Ovary (tissue), 3 donors: Measurements from ENCODE around the gene ATAT1.

ENCODE experiments used
- POLR2A ChIP-seq: fragments of 450-650 bp; IDR thresholded peaks from one replicate; pipeline ENCODE4 v1.6.1; 2017; ENCODE audit warnings: antibody characterized with exemption, mild to moderate bottlenecking, moderate library complexity
- TF ChIP-seq, protein P1 (sequence below), 3 donors: fragments of 450-650 bp in 2 of 3; fragments of 200-600 bp in 1 of 3; IDR thresholded peaks; one replicate each; pipeline versions ENCODE4 v1.5.1 to v1.8.0; 2016 to 2022; ENCODE audit warnings: antibody characterized with exemption in 3 of 3, mild to moderate bottlenecking in 1 of 3
- donor health status: DM: no; HTN: no; CAD: no.

DNA sequence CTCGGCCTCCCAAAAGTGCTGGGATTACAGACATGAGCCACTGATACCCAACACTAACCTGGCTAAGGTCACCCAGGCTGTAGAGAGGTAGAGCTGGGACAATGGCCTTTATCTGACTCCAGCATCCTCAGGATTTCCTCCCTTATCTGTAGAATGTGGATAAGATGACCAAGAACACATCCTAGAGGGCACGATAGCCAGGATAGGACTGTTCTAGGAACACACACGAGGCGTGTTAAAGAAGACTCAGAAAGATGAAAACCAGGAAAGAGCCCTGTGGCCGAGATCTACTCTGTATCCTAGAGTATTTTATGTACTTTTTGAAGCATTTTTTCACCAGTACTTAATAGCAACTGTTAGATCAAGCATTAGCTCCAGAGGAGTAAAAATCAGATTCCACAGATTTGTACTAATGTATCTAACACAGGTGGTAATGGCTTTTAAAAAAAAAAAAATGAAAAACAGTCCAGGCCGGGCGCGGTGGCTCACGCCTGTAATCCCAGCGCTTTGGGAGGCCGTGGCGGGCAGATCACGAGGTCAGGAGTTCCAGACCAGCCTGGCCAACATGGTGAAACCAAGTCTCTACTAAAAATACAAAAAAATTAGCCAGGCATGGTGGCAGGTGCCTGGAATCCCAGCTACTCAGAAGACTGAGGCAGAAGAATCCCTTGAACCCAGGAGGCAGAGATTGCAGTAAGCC lies 26.9 kb upstream of the ATAT1 start:
- TF ChIP-seq, protein P1, sequence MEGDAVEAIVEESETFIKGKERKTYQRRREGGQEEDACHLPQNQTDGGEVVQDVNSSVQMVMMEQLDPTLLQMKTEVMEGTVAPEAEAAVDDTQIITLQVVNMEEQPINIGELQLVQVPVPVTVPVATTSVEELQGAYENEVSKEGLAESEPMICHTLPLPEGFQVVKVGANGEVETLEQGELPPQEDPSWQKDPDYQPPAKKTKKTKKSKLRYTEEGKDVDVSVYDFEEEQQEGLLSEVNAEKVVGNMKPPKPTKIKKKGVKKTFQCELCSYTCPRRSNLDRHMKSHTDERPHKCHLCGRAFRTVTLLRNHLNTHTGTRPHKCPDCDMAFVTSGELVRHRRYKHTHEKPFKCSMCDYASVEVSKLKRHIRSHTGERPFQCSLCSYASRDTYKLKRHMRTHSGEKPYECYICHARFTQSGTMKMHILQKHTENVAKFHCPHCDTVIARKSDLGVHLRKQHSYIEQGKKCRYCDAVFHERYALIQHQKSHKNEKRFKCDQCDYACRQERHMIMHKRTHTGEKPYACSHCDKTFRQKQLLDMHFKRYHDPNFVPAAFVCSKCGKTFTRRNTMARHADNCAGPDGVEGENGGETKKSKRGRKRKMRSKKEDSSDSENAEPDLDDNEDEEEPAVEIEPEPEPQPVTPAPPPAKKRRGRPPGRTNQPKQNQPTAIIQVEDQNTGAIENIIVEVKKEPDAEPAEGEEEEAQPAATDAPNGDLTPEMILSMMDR (IDR thresholded peaks at IDR 0.05) = no peak
- no peak for TF ChIP-seq POLR2A
